D721Med (cell line): ENCODE results near the gene ULK3.
"Not testable (repeated sequence)": the region's sequence is repeated elsewhere in the genome, so short reads cannot be mapped to it uniquely, and the experiment has no call there.

Source experiments
- DNase-seq: peaks from one replicate; pipeline ENCODE4 v3.0.0; 2011; ENCODE audit warnings: low spot score; ENCODE audit not compliant: insufficient read length
- FAIRE-seq: peaks from 2 replicates; lab custom pipeline; 2011; peaks lifted over from hg19 to GRCh38; lab: Jason Lieb, UNC
- TF ChIP-seq, protein P1 (sequence below): IDR thresholded peaks from 2 replicates; pipeline ENCODE4 v1.5.1; 2012; ENCODE audit warnings: mild to moderate bottlenecking, control low read depth; ENCODE audit not compliant: insufficient read depth; ENCODE audit errors: missing control alignments

Gene ULK3

GRCh38 chr15:74888716-74889115 lies 45.8 kb upstream of the ULK3 start:
- DNase-seq (no peak), FAIRE-seq (no peak)
- TF ChIP-seq, protein P1, sequence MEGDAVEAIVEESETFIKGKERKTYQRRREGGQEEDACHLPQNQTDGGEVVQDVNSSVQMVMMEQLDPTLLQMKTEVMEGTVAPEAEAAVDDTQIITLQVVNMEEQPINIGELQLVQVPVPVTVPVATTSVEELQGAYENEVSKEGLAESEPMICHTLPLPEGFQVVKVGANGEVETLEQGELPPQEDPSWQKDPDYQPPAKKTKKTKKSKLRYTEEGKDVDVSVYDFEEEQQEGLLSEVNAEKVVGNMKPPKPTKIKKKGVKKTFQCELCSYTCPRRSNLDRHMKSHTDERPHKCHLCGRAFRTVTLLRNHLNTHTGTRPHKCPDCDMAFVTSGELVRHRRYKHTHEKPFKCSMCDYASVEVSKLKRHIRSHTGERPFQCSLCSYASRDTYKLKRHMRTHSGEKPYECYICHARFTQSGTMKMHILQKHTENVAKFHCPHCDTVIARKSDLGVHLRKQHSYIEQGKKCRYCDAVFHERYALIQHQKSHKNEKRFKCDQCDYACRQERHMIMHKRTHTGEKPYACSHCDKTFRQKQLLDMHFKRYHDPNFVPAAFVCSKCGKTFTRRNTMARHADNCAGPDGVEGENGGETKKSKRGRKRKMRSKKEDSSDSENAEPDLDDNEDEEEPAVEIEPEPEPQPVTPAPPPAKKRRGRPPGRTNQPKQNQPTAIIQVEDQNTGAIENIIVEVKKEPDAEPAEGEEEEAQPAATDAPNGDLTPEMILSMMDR, result no peak

DNA sequence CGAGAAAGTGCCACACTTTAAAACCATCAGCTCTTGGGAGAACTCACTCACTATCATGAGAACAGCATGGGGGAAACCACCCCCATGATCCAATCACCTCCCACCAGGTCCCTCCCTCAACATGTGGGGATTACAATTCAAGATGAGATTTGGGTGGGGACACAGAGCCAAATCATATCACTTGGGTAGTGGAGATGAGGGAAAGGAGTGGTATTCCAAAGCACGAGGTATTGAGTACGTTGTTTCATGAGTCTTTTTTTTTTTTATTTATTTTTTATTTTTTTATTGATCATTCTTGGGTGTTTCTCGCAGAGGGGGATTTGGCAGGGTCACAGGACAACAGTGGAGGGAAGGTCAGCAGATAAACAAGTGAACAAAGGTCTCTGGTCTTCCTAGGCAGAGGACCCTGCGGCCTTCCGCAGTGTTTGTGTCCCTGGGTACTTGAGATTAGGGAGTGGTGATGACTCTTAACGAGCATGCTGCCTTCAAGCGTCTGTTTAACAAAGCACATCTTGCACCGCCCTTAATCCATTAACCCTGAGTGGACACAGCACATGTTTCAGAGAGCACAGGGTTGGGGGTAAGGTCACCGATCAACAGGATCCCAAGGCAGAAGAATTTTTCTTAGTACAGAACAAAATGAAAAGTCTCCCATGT lies 44.7 kb upstream of the ULK3 start:
- not testable (repeated sequence) for DNase-seq, FAIRE-seq

- DNase-seq, result no peak
- TF ChIP-seq, protein P1, result no peak
- no peak for FAIRE-seq
Observed at GRCh38 chr15:74885461-74885860, 42.5 kb upstream of the ULK3 start.

DNA sequence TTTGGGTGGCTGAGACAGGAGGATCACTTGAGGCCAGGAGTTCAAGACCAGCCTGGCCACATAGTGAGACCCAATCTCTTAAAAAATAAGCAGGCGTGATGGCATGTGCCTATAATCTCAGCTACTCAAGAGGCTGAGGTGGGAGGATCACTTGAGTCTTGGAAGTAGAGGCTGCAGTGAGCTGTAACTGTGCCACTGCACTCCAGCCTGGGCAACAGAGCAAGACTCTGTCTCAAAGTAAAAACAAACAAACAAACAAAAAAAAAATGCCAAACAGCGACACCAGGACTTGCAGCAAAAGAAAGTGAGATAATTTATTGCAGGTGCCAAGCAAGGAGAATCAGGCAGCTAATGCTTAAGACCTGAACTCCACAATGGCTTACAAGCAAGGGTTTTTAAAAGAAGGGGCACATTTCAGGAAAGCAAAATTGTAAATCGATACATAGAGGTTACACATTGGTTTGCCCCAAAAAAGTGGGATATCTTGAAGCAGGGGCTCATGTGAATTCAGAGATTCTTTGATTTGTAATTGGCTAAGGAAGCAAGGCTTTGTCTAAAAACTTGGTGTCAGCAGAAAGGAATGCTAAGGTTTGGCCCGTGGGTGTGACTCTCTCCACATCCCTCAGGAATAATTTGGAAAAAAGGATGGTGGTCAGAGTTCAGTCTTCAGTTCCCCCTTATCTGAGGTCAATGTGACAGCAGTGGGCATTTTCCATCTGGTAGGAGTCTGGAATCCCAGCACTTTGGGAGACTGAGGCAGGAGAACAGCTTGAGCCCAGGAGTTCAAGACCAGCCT lies 41.7 kb upstream of the ULK3 start:
- DNase-seq (no peak), FAIRE-seq (no peak)
- TF ChIP-seq, protein P1, result no peak

GRCh38 chr15:74882528-74882927 lies 39.6 kb upstream of the ULK3 start:
- FAIRE-seq (no peak), DNase-seq (no peak)
- TF ChIP-seq, protein P1, result no peak

GRCh38 chr15:74878273-74878672 lies 35.3 kb upstream of the ULK3 start:
- FAIRE-seq (no peak), DNase-seq (no peak)
- TF ChIP-seq, protein P1, result no peak

DNA sequence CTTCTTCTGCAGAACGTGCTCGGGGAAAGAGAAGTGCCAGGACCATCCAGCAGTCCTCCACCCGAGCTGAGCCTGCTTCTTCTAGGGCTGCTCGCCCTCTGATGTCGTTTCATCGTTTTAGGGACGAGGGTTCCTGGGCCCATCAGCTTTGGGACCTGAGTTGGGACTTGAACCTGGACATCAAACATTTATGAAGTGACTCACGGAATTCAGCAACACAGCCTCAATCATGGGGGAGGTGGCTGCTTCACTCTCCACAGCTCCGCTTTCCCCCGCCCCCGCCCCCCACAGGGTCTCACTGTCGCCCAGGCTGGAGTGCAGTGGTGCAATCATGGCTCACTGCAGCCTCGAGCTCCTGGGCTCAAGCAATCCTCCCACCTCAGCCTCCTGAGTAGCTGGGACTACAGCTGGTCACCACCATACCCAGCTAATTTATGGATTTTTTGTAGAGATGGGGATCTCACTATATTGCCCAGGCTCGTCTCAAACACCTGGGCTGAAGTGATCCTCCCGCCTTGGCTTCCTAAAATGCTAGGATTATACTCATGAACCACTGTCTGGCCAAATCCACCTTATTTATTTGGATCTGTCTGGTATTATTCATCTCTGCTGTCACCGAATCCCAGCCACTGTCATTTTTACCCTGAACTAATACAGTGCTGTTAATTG lies 30.9 kb upstream of the ULK3 start:
- DNase-seq (no peak), FAIRE-seq (no peak)
- TF ChIP-seq, protein P1, result no peak
